ENCODE data around the gene MRPL18.
"Not testable (repeated sequence)": the region's sequence is repeated elsewhere in the genome, so short reads cannot be mapped to it uniquely, and the experiment has no call there.

Gene MRPL18

GRCh38 chr6:159790149-159790955 is at the start of gene MRPL18:
TSS of gene MRPL18 (plus strand) at chr6:159790467. CDS start at chr6:159790588, 121 bp downstream.
- DNase-seq (ENCODE audit: low spot score): peak; percentile 94

DNA sequence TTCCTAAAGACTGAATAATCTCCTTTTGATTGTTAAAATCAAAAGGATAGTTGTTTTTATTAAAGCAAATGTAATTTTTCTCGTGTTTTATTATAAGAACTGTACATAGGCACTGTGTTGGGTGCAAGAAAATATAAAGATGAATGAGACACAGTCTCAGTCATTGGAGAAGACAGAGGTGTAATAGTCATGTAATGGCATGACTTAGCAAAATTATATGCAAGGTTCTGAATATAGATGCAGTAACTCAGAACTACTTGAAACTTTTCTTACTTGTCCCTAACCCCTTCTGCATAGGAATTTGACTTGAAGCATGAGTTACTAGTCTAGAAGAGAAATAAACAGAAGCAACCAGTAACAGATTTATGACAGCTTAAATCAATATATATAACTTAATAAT is 48.1 kb upstream of the MRPL18 start:
- no peak for DNase-seq (ENCODE audit: low spot score)

- DNase-seq (ENCODE audit: low spot score): no peak
Measured at GRCh38 chr6:159745081-159745480, 45.2 kb upstream of the MRPL18 start.

GRCh38 chr6:159746759-159747158 is 43.5 kb upstream of the MRPL18 start:
- DNase-seq (ENCODE audit: low spot score): no peak

- not testable (repeated sequence) for DNase-seq (ENCODE audit: low spot score)
Measured at GRCh38 chr6:159748127-159748526, 42.1 kb upstream of the MRPL18 start.

- DNase-seq (ENCODE audit: low spot score): no peak
Measured at GRCh38 chr6:159751448-159751847, 38.8 kb upstream of the MRPL18 start.

GRCh38 chr6:159753081-159753872 is 37.0 kb upstream of the MRPL18 start:
- no peak for DNase-seq (ENCODE audit: low spot score)

- no peak for DNase-seq (ENCODE audit: low spot score)
Measured at GRCh38 chr6:159754401-159754800, 35.9 kb upstream of the MRPL18 start.

DNA sequence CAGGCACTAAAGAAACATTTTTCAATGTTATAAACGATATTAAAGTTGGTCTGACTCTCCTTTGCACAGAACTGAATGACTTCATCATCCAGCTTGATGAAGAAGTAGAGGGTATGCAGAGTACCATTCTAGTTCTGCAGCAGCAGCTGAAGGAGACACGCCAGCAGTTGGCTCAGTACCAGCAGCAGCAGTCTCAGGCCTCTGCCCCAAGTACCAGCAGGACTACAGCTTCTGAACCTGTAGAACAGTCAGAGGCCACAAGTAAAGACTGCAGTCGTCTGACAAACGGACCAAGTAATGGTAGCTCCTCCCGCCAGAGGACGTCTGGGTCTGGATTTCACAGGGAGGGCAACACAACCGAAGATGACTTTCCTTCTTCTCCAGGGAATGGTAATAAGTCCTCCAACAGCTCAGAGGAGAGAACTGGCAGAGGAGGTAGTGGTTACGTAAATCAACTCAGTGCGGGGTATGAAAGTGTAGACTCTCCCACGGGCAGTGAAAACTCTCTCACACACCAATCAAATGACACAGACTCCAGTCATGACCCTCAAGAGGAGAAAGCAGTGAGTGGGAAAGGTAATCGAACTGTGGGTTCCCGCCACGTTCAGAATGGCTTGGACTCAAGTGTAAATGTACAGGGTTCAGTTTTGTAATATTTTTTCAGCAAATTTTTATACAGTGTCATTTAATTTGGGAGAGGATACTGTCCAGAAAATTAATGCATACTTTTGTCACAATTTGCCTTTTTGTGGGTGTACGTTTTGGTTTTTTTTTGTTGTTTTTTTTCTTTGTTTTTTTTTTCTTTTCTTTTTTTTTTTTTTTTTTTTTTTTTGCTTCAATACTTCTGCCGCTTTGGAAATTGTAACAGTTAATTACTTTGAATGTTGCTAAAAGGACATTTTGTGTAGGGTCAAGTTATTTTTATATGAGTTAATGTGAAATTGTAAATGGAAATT is 35.0 kb upstream of the MRPL18 start:
- no peak for DNase-seq (ENCODE audit: low spot score)

DNA sequence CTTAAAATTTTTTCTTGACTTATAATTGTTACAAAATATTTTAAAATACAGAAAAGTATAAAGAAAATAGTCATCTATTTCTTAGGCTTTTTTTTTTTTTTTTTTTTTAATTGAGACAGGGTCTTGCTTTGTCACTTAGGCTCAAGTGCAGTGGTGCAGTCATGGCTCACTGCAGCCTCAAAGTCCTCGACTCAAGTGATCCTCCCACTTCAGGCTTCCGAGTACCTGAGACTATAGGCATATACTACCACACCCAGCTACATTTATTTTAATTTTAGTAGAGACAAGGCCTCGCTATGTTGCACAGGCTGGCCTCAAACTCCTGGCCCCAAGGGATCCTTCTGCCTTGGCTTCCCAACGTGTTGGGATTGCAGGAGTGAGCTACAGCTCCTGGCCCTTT is 33.8 kb upstream of the MRPL18 start:
- DNase-seq (ENCODE audit: low spot score): no peak

DNA sequence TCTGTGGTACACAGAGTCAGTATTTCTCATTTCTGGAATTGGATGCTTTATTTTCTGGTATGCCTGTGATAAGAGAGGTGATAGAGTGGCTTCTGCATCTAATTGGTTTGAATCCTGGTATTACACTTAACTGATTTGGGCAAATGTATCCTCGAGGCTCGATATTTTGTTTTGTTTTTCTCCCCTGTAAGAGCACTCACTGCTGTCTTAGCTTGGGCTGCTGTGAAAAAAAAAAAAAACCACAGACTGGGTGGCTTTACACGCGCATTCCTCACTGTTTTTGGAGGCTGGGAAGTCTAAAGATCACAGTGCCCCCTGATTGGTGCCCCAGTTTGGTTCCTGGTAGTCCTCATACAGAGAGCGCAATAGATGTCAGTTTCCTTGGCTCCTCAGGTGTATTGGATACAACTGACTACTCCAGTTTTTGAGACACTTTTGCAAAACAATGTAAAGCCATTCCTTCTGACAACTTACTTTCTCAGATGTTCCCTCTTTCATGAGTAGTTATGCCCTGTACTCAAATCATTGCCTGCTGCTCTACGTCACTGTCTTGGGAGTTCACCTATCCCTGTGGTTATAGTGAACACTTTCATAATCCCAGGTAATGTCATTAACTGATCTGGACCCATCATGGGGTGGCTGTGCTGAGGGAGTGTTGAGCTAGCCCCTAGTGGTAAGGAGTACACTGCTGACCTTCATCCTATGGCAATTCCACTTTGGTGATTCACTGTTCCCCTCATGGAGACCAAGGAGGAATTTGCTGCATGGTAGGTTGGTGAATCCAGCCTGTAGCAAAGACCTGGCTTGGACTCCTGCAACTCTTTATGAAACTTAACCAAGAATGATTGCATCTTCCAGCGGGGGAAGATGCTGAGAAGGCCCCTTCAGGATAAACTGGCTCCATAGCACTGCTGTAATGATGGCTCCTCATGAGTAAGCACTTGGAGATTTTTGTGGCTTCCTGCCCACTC is 32.0 kb upstream of the MRPL18 start:
- DNase-seq (ENCODE audit: low spot score): no peak

DNA sequence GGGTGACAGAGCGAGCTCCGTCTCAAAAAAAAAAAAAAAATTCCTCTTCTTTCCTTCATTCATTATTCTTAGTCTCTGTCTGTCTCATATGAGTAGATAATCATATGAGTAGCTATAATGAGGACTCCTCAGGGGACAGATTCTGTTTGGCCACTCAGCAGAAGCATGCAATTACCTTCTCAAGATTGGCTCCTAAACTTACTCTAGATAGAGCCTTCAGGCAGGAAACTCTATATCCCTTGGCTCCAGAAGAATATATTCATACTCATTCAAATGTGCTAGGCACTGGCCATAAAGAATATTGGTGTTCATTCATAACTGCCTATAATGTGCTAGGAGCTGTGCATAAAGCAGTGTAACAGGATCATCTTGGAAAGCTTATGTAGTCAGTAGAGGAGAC is 30.6 kb upstream of the MRPL18 start:
- no peak for DNase-seq (ENCODE audit: low spot score)

DNA sequence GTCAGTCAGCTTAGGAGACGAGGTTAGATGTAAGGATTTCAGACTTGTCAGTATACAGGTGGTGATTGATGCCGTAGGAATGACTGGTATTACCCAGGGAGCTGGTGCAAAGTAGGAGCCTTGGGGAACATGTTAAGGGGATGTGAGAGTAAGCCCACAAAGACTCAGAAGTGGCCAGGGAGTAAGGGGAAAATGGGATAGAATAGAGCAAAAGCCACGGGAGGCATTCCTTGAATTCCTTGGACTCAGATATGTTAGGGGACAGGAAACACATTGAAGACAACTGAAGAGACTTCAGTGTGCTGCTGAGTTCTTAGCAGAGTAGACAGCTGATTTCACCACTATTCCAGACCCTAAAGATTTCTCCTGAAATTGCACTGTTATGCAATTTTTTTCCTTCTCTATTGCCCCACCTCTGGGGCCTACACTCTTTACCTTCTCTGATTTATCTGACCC is 29.6 kb upstream of the MRPL18 start:
- DNase-seq (ENCODE audit: low spot score): no peak

- no peak for DNase-seq (ENCODE audit: low spot score)
Measured at GRCh38 chr6:159761129-159761872, 29.0 kb upstream of the MRPL18 start.

DNA sequence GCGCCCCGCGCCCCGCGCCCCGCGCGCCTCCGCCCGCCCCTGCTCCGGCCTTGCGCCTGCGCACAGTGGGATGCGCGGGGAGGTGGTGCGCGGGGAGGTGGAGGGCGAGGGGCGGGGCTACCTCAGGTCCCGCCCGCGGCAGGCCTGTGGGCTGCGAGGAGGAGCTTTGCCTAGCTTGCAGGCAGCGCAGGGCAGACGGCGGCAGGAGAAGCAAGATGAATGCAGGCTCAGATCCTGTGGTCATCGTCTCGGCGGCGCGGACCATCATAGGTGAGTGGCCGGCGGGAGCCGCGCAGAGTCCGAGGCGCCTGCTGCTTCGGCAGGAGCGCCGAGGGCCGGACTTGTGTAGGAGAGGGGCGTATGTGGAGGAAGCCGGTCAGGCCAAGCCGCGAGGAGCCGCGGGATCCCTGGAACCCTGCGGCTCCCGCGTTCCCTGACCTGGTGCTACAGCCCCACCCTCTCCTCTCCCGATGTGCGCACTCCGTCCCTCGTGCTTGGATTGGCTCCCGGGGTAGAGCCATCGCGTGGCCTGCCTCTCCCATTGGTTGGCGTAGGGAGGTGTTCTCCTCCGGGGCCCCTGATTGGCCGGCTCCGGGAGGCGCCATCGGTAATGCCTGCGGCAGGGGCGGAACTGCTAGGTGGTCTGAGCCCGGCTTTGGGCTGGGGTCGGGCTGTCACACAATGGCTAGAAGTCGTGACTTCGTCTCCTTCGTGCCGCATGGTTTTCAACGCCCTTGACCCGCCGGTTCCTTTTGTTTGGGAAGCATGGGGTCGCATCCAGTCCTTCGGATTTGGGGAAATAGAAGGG is 28.2 kb upstream of the MRPL18 start, which contains the start of gene ACAT2:
ACAT2 (plus strand) TSS at position 173 of the 808 bp plus-strand sequence; CDS start at position 216, 43 bp downstream.
- DNase-seq (ENCODE audit: low spot score): peak; percentile 97

DNA sequence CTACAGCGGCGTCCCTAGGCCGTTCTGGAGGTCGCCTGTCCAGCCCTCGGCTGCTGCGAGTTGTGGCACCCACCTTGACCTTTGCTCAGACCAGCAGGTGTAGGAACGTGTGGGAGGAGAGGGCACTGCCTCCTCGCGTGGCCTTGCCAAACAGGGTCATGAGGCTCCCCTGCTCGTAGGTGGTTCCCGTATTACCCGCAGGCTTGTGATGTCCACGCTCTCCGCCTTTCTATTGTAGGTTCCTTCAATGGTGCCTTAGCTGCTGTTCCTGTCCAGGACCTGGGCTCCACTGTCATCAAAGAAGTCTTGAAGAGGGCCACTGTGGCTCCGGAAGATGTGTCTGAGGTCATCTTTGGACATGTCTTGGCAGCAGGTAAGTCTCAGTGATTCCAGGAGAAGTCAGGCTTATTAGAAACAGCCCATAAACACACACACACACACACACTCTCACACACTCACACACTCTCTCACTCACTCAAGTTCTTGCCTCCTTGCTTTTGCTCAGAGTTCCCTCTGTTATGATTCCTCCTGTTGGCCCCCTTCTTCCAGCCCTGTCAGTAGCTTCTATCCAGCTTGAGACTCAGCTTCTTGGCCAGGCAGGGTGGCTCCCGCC is 27.5 kb upstream of the MRPL18 start:
- DNase-seq (ENCODE audit: low spot score): no peak

- DNase-seq (ENCODE audit: low spot score): no peak
Measured at GRCh38 chr6:159766906-159767305, 23.4 kb upstream of the MRPL18 start.

DNA sequence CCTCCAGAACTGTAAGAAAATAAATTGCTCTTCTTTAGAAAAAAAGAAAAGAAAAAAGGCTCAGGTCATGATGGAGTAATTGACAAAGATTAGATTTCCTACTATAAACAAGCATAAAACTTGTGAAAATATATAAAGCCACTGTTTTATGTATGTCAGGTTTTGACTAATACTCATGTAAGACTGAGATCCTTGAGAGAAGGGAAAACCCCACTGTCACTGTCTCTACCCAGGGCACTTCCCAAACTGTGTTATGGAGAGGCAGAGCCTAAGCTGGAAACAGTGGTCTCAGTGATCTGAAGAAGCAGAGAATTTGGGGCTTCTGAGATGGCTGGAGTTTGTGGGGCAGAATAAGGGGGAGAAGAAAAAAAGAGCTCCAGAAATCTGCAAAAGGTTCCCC is 20.8 kb upstream of the MRPL18 start:
- no peak for DNase-seq (ENCODE audit: low spot score)

- DNase-seq (ENCODE audit: low spot score): no peak
Measured at GRCh38 chr6:159772196-159772595, 18.1 kb upstream of the MRPL18 start.
